H1 (cell line): ENCODE results near the gene ZBED4. TPM values are rescaled to one million over a fixed set of nuclear protein-coding genes. Genes with fewer than 3 reads are reported as not detected.

ENCODE experiments used
- CTCF ChIA-PET: fragments of 300-600 bp; sonication (Branson Sonifier 250); formaldehyde crosslinking; loops from one replicate; lab custom pipeline; 2021; ENCODE audit not compliant: partially characterized antibody; lab: Charles Lee
- POLR2A ChIA-PET: fragments of 300-600 bp; sonication (Branson Sonifier 250); formaldehyde crosslinking; loops from one replicate; lab custom pipeline; 2021; ENCODE audit warnings: inconsistent platforms; ENCODE audit not compliant: partially characterized antibody; lab: Charles Lee
- DNase-seq, 2 experiments: peaks; one replicate each; pipeline versions ENCODE4 v3.0.0 to v3.0.0-alpha.2; 2010 to 2022; ENCODE audit warnings: low spot score in 2 of 2, low read depth in 1 of 2, mixed read lengths in 1 of 2
- FAIRE-seq: peaks from 2 replicates; lab custom pipeline; 2011; peaks lifted over from hg19 to GRCh38; lab: Jason Lieb, UNC
- H2AFZ ChIP-seq: 2 replicates; pipeline ENCODE4 v1.8.1; 2012; ENCODE audit warnings: low read length, inconsistent platforms
- H2AK5ac ChIP-seq: 2 replicates; pipeline ENCODE4 v1.6.1; 2013; ENCODE audit warnings: low read depth, low read length
- H2BK120ac ChIP-seq: replicated peaks from 2 replicates; pipeline ENCODE3; 2013; ENCODE audit warnings: low read depth, low read length, inconsistent platforms
- H2BK12ac ChIP-seq: 2 replicates; pipeline ENCODE4 v1.6.1; 2013; ENCODE audit warnings: low read depth, low read length
- H2BK15ac ChIP-seq: 2 replicates; pipeline ENCODE4 v1.6.1; 2013; ENCODE audit warnings: low read length
- H2BK20ac ChIP-seq: 2 replicates; pipeline ENCODE4 v1.6.1; 2013; ENCODE audit warnings: low read length
- H2BK5ac ChIP-seq: 2 replicates; pipeline ENCODE4 v1.6.1; 2013; ENCODE audit warnings: low read depth, low read length
- H3K14ac ChIP-seq: 2 replicates; pipeline ENCODE4 v1.6.1; 2013; ENCODE audit warnings: inconsistent platforms; ENCODE audit not compliant: insufficient read length
- H3K18ac ChIP-seq: 2 replicates; pipeline ENCODE4 v1.6.1; 2013; ENCODE audit warnings: low read length; ENCODE audit errors: extremely low read depth
- H3K23ac ChIP-seq: 2 replicates; pipeline ENCODE4 v1.6.1; 2013; ENCODE audit warnings: inconsistent platforms; ENCODE audit not compliant: insufficient read length
- H3K23me2 ChIP-seq: 2 replicates; pipeline ENCODE4 v1.6.1; 2013; ENCODE audit warnings: low read depth, low read length
- H3K27ac ChIP-seq: 2 replicates; pipeline ENCODE4 v1.6.1; 2011; ENCODE audit warnings: low read depth, low read length, inconsistent platforms
- H3K27me3 ChIP-seq, 4 experiments: replicated peaks in 1 of 4; 1 replicate in 1 of 4; 2 replicates in 3 of 4; pipeline versions ENCODE4 v1.6.1 to v1.8.1; 2011 to 2013; ENCODE audit warnings: low read length in 3 of 4, mild to moderate bottlenecking in 3 of 4, inconsistent platforms in 2 of 4, mixed read lengths in 2 of 4, moderate library complexity in 1 of 4; ENCODE audit not compliant: control insufficient read depth in 3 of 4, insufficient read depth in 3 of 4; ENCODE audit errors: extremely low read depth in 1 of 4
- H3K36me3 ChIP-seq, 4 experiments: 2 replicates each; pipeline versions ENCODE4 v1.6.1 to v1.8.1; 2011 to 2013; ENCODE audit warnings: mild to moderate bottlenecking in 4 of 4, low read length in 3 of 4, moderate library complexity in 2 of 4, control low read depth in 1 of 4, inconsistent platforms in 1 of 4; ENCODE audit not compliant: insufficient read depth in 4 of 4, control insufficient read depth in 2 of 4
- H3K4ac ChIP-seq: replicated peaks from 2 replicates; pipeline ENCODE3; 2013; ENCODE audit warnings: low read length, low read depth, mixed read lengths, inconsistent platforms; ENCODE audit not compliant: insufficient read length
- H3K4me1 ChIP-seq, 4 experiments: replicated peaks in 1 of 4; 1 replicate in 1 of 4; 2 replicates in 3 of 4; pipeline versions ENCODE4 v1.6.1 to v1.8.1; 2011 to 2013; ENCODE audit warnings: low read length in 3 of 4, inconsistent platforms in 2 of 4, mixed read lengths in 1 of 4; ENCODE audit not compliant: insufficient read depth in 4 of 4, control insufficient read depth in 3 of 4
- H3K4me2 ChIP-seq, 2 experiments: 2 replicates each; pipeline versions ENCODE4 v1.6.1 to v1.8.1; 2011 to 2013; ENCODE audit warnings: low read depth in 2 of 2, low read length in 2 of 2, control low read depth in 1 of 2, inconsistent platforms in 1 of 2, mild to moderate bottlenecking in 1 of 2; ENCODE audit not compliant: insufficient read depth in 1 of 2
- H3K4me3 ChIP-seq, 4 experiments: fragments of 200-600, 300-600 bp in 1 of 4; sonication (generic), shearing (Covaris generic), sonication (Bioruptor Twin) in 1 of 4; 2 replicates each; pipeline versions ENCODE4 v1.5.1 to v1.8.1; 2011 to 2016; ENCODE audit warnings: low read length in 4 of 4, low read depth in 3 of 4, control low read depth in 2 of 4, inconsistent platforms in 2 of 4, mild to moderate bottlenecking in 2 of 4, mixed read lengths in 1 of 4, moderate library complexity in 1 of 4; ENCODE audit not compliant: insufficient read depth in 2 of 4; ENCODE audit errors: extremely low read depth in 1 of 4
- H3K56ac ChIP-seq: replicated peaks from 2 replicates; pipeline ENCODE3; 2013; ENCODE audit warnings: low read depth, mild to moderate bottlenecking, mixed read lengths, low read length, inconsistent platforms; ENCODE audit not compliant: insufficient read length
- H3K79me1 ChIP-seq: 2 replicates; pipeline ENCODE4 v1.6.1; 2013; ENCODE audit warnings: low read depth, low read length, control low read depth
- H3K79me2 ChIP-seq, 2 experiments: 2 replicates each; pipeline versions ENCODE4 v1.6.1 to v1.8.1; 2012 to 2013; ENCODE audit warnings: low read length in 2 of 2, mild to moderate bottlenecking in 2 of 2, inconsistent platforms in 1 of 2; ENCODE audit not compliant: insufficient read depth in 2 of 2, control insufficient read depth in 1 of 2
- H3K9ac ChIP-seq, 4 experiments: replicated peaks in 1 of 4; 1 replicate in 1 of 4; 2 replicates in 3 of 4; pipeline versions ENCODE4 v1.6.1 to v1.8.1; 2011 to 2013; ENCODE audit warnings: low read depth in 3 of 4, low read length in 3 of 4, control low read depth in 2 of 4, mild to moderate bottlenecking in 2 of 4, moderate library complexity in 2 of 4, inconsistent platforms in 1 of 4; ENCODE audit errors: extremely low read depth in 1 of 4
- H3K9me3 ChIP-seq, 2 experiments: 2 replicates each; pipeline versions ENCODE4 v1.6.1 to v1.8.1; 2012 to 2013; ENCODE audit warnings: mild to moderate bottlenecking in 2 of 2, moderate library complexity in 2 of 2, control low read depth in 1 of 2, inconsistent platforms in 1 of 2, low read depth in 1 of 2, low read length in 1 of 2, mixed read lengths in 1 of 2; ENCODE audit not compliant: insufficient read depth in 2 of 2
- H4K20me1 ChIP-seq, 2 experiments: replicated peaks in 1 of 2; 2 replicates each; pipeline versions ENCODE3 to v1.8.1; 2011 to 2013; ENCODE audit warnings: inconsistent platforms in 2 of 2, low read length in 2 of 2, mild to moderate bottlenecking in 1 of 2; ENCODE audit not compliant: insufficient read depth in 2 of 2, control insufficient read depth in 1 of 2
- H4K5ac ChIP-seq: 2 replicates; pipeline ENCODE4 v1.6.1; 2013; ENCODE audit warnings: low read length, low read depth, mixed read lengths, inconsistent platforms; ENCODE audit not compliant: insufficient read length
- H4K8ac ChIP-seq: 2 replicates; pipeline ENCODE4 v1.8.0; 2013; ENCODE audit warnings: mild to moderate bottlenecking, moderate library complexity, low read length, inconsistent platforms; ENCODE audit not compliant: insufficient read depth; ENCODE audit errors: extremely low read depth
- H4K91ac ChIP-seq: replicated peaks from 2 replicates; pipeline ENCODE3; 2013; ENCODE audit warnings: low read length, mixed read lengths, inconsistent platforms; ENCODE audit not compliant: insufficient read length
- ATF2 ChIP-seq: IDR thresholded peaks from 2 replicates; pipeline ENCODE4 v1.6.1; 2012; ENCODE audit warnings: low read length, inconsistent platforms
- CBX5 ChIP-seq: fragments of 300-800, 300-1000 bp; sonication (generic); IDR thresholded peaks from 2 replicates; pipeline ENCODE4 v1.7.1; 2016; ENCODE audit warnings: antibody characterized with exemption, low read length, low read depth
- SP4 ChIP-seq: IDR thresholded peaks from 2 replicates; pipeline ENCODE4 v1.6.1; 2012; ENCODE audit warnings: low read length, inconsistent platforms
- WGBS, 2 experiments: shearing (Covaris generic) in 1 of 2; methylation state at CpG; one replicate each; pipeline versions ENCODE4 v1.1.6 to v1.1.7; 2013 to 2015; ENCODE audit warnings: low lambda C conversion rate in 2 of 2, mixed read lengths in 2 of 2, inconsistent platforms in 1 of 2, low coverage in 1 of 2, missing lambda C conversion rate in 1 of 2; ENCODE audit not compliant: insufficient replicate concordance in 2 of 2, insufficient coverage in 1 of 2, insufficient read length in 1 of 2; ENCODE audit errors: extremely low coverage in 1 of 2, missing lambda C conversion rate in 1 of 2; 5-methylcytosine and 5-hydroxymethylcytosine counted together
- polyA plus RNA-seq, 7 experiments: library from polyadenylated mRNA; depleted of rRNA in 3 of 7; stranded (reverse) in 5 of 7; unstranded in 2 of 7; fragments of >200 nt in 5 of 7; fragments of 200-250 nt in 2 of 7; gene quantifications; 1 replicate in 5 of 7; 2 replicates in 1 of 7; 4 replicates in 1 of 7; pipeline versions ENCODE4 v1.2.1 to v1.2.3, GENCODE V29; 2011 to 2013; ENCODE audit warnings: missing spikeins in 2 of 7, mixed read lengths in 2 of 7
- total RNA-seq: library from RNA; stranded (reverse); fragmentation: NEBNext Ultra II Directional; extraction: Animal tissue kit (Norgen Biotek cat#: 25700); gene quantifications from 2 replicates; pipeline ENCODE4 v1.2.1, GENCODE V29; 2021
- TF ChIP-seq, protein P1 (sequence below): IDR thresholded peaks from 2 replicates; pipeline ENCODE4 v1.6.1; 2012; ENCODE audit warnings: inconsistent platforms

The ZBED4 gene
- total and polyA plus RNA-seq, 2 of the 8 experiments (the other 6 are each of a cell fraction or from before 2014, with no cell fraction given) = 11.0 to 28.3 TPM

DNA sequence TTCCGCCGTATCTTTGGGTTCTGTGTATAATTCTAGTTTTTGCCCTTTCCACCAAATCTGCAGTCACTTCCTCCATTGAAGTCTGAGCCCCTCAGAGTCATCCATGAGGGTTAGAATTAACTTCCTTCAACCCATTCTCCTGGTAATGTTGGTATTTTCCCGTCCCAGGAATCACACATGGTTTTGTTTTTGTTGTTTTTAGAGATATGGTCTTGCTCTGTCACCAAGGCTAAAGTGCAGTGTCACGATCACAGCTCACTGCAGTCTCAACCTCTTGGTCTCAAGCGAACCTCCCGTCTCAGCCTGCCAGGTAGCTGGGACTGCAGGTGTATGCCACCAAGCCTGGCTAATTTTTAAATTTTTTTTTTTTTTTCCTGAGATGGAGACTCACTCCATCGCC lies 18.7 kb downstream of the ZBED4 start:
- CTCF ChIA-PET = interaction anchor here (0.9 to 3.0 kb wide), 2 partner anchors 10 to 22 kb away, joined by 3 to 9 read pairs; no protein-coding TSS in a partner anchor
- Histone ChIP-seq H4K91ac (no peak overlapping the region), H3K27ac (no peak overlapping the region), H2BK15ac (no peak overlapping the region), H3K4me2 (no peak overlapping the region), H3K9ac (no peak overlapping the region), H4K5ac (no peak overlapping the region), H2BK20ac (no peak overlapping the region), H4K20me1 (peaks cover 9 to 19% of the 10 kb centered on the region in 2 experiments), H3K14ac (no peak overlapping the region), H3K36me3 (peaks cover 0 to 6% (median 0%) of the 10 kb centered on the region in 4 experiments; a peak in 3 of 8 replicates), H3K9me3 (peaks cover 4 to 6% of the 10 kb centered on the region in 2 experiments), H4K8ac (no peak overlapping the region), H3K23me2 (no peaks in the 10 kb centered on the region), H3K79me2 (peaks cover 7 to 77% of the 10 kb centered on the region in 2 experiments), H2BK120ac (no peak overlapping the region), H3K23ac (no peak overlapping the region), H2BK12ac (no peak overlapping the region), H3K4me3 (no peak overlapping the region), H3K27me3 (no peaks in the 10 kb centered on the region), H3K4me1 (no peaks in the 10 kb centered on the region), H2AFZ (no peak overlapping the region), H3K79me1 (peaks cover 13% of the 10 kb centered on the region), H2AK5ac (no peak overlapping the region), H3K56ac (no peak overlapping the region), H3K18ac (no peak overlapping the region), H3K4ac (no peak overlapping the region), H2BK5ac (no peak overlapping the region)
- TF ChIP-seq, protein P1, sequence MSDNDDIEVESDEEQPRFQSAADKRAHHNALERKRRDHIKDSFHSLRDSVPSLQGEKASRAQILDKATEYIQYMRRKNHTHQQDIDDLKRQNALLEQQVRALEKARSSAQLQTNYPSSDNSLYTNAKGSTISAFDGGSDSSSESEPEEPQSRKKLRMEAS = no peak
- TF ChIP-seq ATF2 = no peak
- TF ChIP-seq SP4 = no peak
- TF ChIP-seq CBX5 = no peak
- POLR2A ChIA-PET = interaction anchor here (0.6 kb wide), 1 partner anchor 154 kb away, joined by 3 read pairs; no protein-coding TSS in a partner anchor
- 89% methylated on average over 6 of the region's 7 CpGs; no CpG with 5 or more reads in 1 of the 2 experiments for WGBS, 2 experiments
- DNase-seq (no peak), FAIRE-seq (no peak)
